ENCODE results near the gene RHEB. TPM values are rescaled to one million over a fixed set of nuclear protein-coding genes. Genes with fewer than 3 reads are reported as not detected.

RHEB gene
- total RNA-seq, 1 donor from 2014 or later, result 143 TPM

GRCh38 chr7:151446412-151446811, 73.3 kb downstream of the RHEB start:
- Histone ChIP-seq H3K9ac (ENCODE audit: low read length) (no peak overlapping the region), H3K4me1 (ENCODE audit: insufficient read depth, low read length) (peaks cover 3% of the 10 kb centered on the region), H4K20me1 (ENCODE audit: insufficient read depth, low read length) (no peaks in the 10 kb centered on the region), H3K4me3 (ENCODE audit: insufficient read depth, low read depth, low read length) (no peak overlapping the region), H2AFZ (ENCODE audit: low read depth, low read length) (no peak overlapping the region), H3K9me3 (ENCODE audit: insufficient read depth, low read depth, low read length) (no peaks in the 10 kb centered on the region), H3K36me3 (ENCODE audit: insufficient read depth, low read length) (no peaks in the 10 kb centered on the region), H3K27ac (ENCODE audit: low read depth, low read length) (no peak overlapping the region), H3K27me3 (ENCODE audit: insufficient read depth, low read length) (no peaks in the 10 kb centered on the region), H3K79me2 (ENCODE audit: insufficient read depth, low read length) (no peaks in the 10 kb centered on the region), H3K4me2 (ENCODE audit: low read length) (no peak overlapping the region)
- no peaks in the 10 kb centered on the region for H3K9me3 Mint-ChIP-seq (ENCODE audit: unreplicated experiment)
- FAIRE-seq (no peak), DNase-seq (ENCODE audit: low read depth) (no peak)
- H3K27ac Mint-ChIP-seq (ENCODE audit: unreplicated experiment), result no peak overlapping the region
- no peak for TF ChIP-seq EZH2 (IDR thresholded peaks at IDR 0.05; ENCODE audit: insufficient read depth, low read length)
- TF ChIP-seq CTCF (IDR thresholded peaks at IDR 0.05; ENCODE audit: insufficient read depth, low read depth, low read length), result no peak
- H3K27me3 Mint-ChIP-seq (ENCODE audit: low read depth, unreplicated experiment), result peaks cover 30% of the 10 kb centered on the region
- no peak overlapping the region for H3K4me3 Mint-ChIP-seq (ENCODE audit: unreplicated experiment)
- no peaks in the 10 kb centered on the region for H3K36me3 Mint-ChIP-seq (ENCODE audit: low read depth, unreplicated experiment)
- H3K4me1 Mint-ChIP-seq (ENCODE audit: low read depth, unreplicated experiment), result peaks cover 6% of the 10 kb centered on the region

DNA sequence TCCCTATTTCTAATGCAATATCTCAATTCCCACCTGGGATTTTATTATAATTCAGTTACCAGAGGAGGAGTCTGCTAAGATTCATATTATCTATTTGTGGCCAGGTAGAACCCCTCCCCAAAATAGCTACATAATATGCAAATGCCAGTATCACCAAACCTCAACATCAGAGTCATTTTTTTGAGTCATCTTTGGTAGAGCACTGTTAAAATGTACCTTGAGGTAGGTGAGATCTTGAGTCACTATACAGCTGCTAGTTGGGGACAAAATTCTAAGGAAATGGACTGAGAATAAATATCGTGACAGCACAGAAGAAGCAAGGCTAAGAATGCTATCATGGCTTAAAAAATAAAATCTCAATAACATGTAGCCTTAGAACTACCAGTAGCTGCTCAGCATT, 75.1 kb downstream of the RHEB start:
- H3K4me1 ChIP-seq (ENCODE audit: insufficient read depth, low read length), result peaks cover 12% of the 10 kb centered on the region
- Mint-ChIP-seq H3K4me3 (ENCODE audit: unreplicated experiment) (no peak overlapping the region), H3K4me1 (ENCODE audit: low read depth, unreplicated experiment) (peaks cover 15% of the 10 kb centered on the region), H3K36me3 (ENCODE audit: low read depth, unreplicated experiment) (no peaks in the 10 kb centered on the region), H3K9me3 (ENCODE audit: unreplicated experiment) (no peaks in the 10 kb centered on the region), H3K27me3 (ENCODE audit: low read depth, unreplicated experiment) (peaks cover 27% of the 10 kb centered on the region), H3K27ac (ENCODE audit: unreplicated experiment) (no peak overlapping the region)
- H3K4me2 ChIP-seq (ENCODE audit: low read length), result no peak overlapping the region
- H3K36me3 ChIP-seq (ENCODE audit: insufficient read depth, low read length), result no peaks in the 10 kb centered on the region
- H3K4me3 ChIP-seq (ENCODE audit: insufficient read depth, low read depth, low read length), result no peak overlapping the region
- peaks cover under 1% of the 10 kb centered on the region for H3K27me3 ChIP-seq (ENCODE audit: insufficient read depth, low read length)
- no peak overlapping the region for H2AFZ ChIP-seq (ENCODE audit: low read depth, low read length)
- no peak for DNase-seq (ENCODE audit: low read depth)
- no peaks in the 10 kb centered on the region for H4K20me1 ChIP-seq (ENCODE audit: insufficient read depth, low read length)
- no peak overlapping the region for H3K27ac ChIP-seq (ENCODE audit: low read depth, low read length)
- H3K9ac ChIP-seq (ENCODE audit: low read length), result no peak overlapping the region
- TF ChIP-seq CTCF (IDR thresholded peaks at IDR 0.05; ENCODE audit: insufficient read depth, low read depth, low read length) (no peak), EZH2 (IDR thresholded peaks at IDR 0.05; ENCODE audit: insufficient read depth, low read length) (no peak)
- H3K79me2 ChIP-seq (ENCODE audit: insufficient read depth, low read length), result no peaks in the 10 kb centered on the region
- H3K9me3 ChIP-seq (ENCODE audit: insufficient read depth, low read depth, low read length), result no peaks in the 10 kb centered on the region
- no peak for FAIRE-seq

- Histone ChIP-seq H3K9me3 (ENCODE audit: insufficient read depth, low read depth, low read length) (no peaks in the 10 kb centered on the region), H3K4me2 (ENCODE audit: low read length) (no peak overlapping the region), H3K4me3 (ENCODE audit: insufficient read depth, low read depth, low read length) (no peak overlapping the region), H2AFZ (ENCODE audit: low read depth, low read length) (no peak overlapping the region), H4K20me1 (ENCODE audit: insufficient read depth, low read length) (no peaks in the 10 kb centered on the region), H3K4me1 (ENCODE audit: insufficient read depth, low read length) (peaks cover 11% of the 10 kb centered on the region), H3K27me3 (ENCODE audit: insufficient read depth, low read length) (peaks cover 7% of the 10 kb centered on the region), H3K9ac (ENCODE audit: low read length) (no peak overlapping the region), H3K27ac (ENCODE audit: low read depth, low read length) (no peak overlapping the region), H3K36me3 (ENCODE audit: insufficient read depth, low read length) (no peaks in the 10 kb centered on the region), H3K79me2 (ENCODE audit: insufficient read depth, low read length) (no peaks in the 10 kb centered on the region)
- TF ChIP-seq EZH2 (IDR thresholded peaks at IDR 0.05; ENCODE audit: insufficient read depth, low read length) (no peak), CTCF (IDR thresholded peaks at IDR 0.05; ENCODE audit: insufficient read depth, low read depth, low read length) (no peak)
- Mint-ChIP-seq H3K4me3 (ENCODE audit: unreplicated experiment) (no peak overlapping the region), H3K9me3 (ENCODE audit: unreplicated experiment) (peaks cover 3% of the 10 kb centered on the region), H3K36me3 (ENCODE audit: low read depth, unreplicated experiment) (no peaks in the 10 kb centered on the region), H3K27me3 (ENCODE audit: low read depth, unreplicated experiment) (peaks cover 39% of the 10 kb centered on the region), H3K4me1 (ENCODE audit: low read depth, unreplicated experiment) (peaks cover 15% of the 10 kb centered on the region), H3K27ac (ENCODE audit: unreplicated experiment) (no peak overlapping the region)
- no peak for FAIRE-seq
- no peak for DNase-seq (ENCODE audit: low read depth)
Observed at GRCh38 chr7:151442776-151443496, 76.8 kb downstream of the RHEB start.

All from astrocyte (in vitro differentiated cells and primary cell).